GM03348 (cell line): ENCODE results near the gene PANK4.
"Not testable (repeated sequence)": the region's sequence is repeated elsewhere in the genome, so short reads cannot be mapped to it uniquely, and the experiment has no call there.

Source experiments
- DNase-seq: peaks from one replicate; pipeline ENCODE4 v3.0.0; 2012; ENCODE audit warnings: low spot score

Gene PANK4

GRCh38 chr1:2525920-2526823 lies at the start of gene PANK4:
Gene PANK4, minus strand, starts transcription at chr1:2526596. Its CDS starts 9 bp downstream, at chr1:2526587.
- peak; percentile 97 for DNase-seq

GRCh38 chr1:2574350-2574749 lies 48.0 kb upstream of the PANK4 start:
- no peak for DNase-seq

- no peak for DNase-seq
These were observed 47.0 kb upstream of the PANK4 start for GRCh38 chr1:2573250-2573920.

GRCh38 chr1:2571348-2571747 lies 45.0 kb upstream of the PANK4 start:
- DNase-seq, result no peak

GRCh38 chr1:2570332-2570731 lies 43.9 kb upstream of the PANK4 start:
- DNase-seq, result no peak

- DNase-seq, result not testable (repeated sequence)
These were observed 43.3 kb upstream of the PANK4 start for GRCh38 chr1:2569703-2570102.

GRCh38 chr1:2569060-2569459 lies 42.7 kb upstream of the PANK4 start:
- DNase-seq, result no peak

- DNase-seq, result not testable (repeated sequence)
These were observed 41.9 kb upstream of the PANK4 start for GRCh38 chr1:2568187-2568816.

- DNase-seq, result no peak
These were observed 40.8 kb upstream of the PANK4 start for GRCh38 chr1:2567083-2567679.

GRCh38 chr1:2566101-2567045 lies 40.0 kb upstream of the PANK4 start:
- DNase-seq, result no peak

GRCh38 chr1:2564815-2565374 lies 38.5 kb upstream of the PANK4 start:
- no peak for DNase-seq

GRCh38 chr1:2564006-2564814 lies 37.8 kb upstream of the PANK4 start:
- DNase-seq, result no peak

GRCh38 chr1:2563205-2563604 lies 36.8 kb upstream of the PANK4 start:
- DNase-seq, result no peak

GRCh38 chr1:2561898-2562895 lies 35.8 kb upstream of the PANK4 start:
- DNase-seq, result peak; percentile 45

- no peak for DNase-seq
These were observed 35.0 kb upstream of the PANK4 start for GRCh38 chr1:2561446-2561845.

GRCh38 chr1:2560299-2561073 lies 34.1 kb upstream of the PANK4 start:
- no peak for DNase-seq

- no peak for DNase-seq
These were observed 33.3 kb upstream of the PANK4 start for GRCh38 chr1:2559509-2560298.
